Measurements from ENCODE around the gene KARS1. TPM values are rescaled to one million over a fixed set of nuclear protein-coding genes. Genes with fewer than 3 reads are reported as not detected.
A peak's percentile ranks its signal among the peaks of the same experiment; 100 is the strongest.

KARS1 gene
- total RNA-seq, 1 donor from 2014 or later: 144 TPM

DNA sequence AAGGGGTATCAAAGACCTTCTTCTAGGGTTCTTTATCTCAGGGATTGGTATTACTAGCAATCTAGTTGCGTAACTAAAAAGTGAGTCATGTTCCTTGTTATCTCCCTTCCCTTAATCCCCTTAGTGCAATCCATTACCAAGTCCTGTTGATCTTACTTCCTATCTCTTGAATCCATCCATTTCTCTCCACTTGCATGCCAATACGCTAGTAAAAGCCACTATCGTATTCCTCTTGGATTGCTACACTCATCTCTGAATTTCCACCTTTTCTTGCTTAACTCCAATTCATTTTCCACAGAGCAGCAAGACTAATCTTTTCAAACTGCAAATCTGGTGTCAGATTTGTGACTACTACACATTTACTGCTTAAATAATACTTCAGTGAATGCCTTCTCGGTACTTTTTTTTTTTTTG is 22.5 kb downstream of the KARS1 start:
- no peak for DNase-seq (ENCODE audit: low read depth in 2 of 2)

GRCh38 chr16:75622761-75623605 is 24.5 kb downstream of the KARS1 start, which contains the start of gene ADAT1:
Gene ADAT1, minus strand, starts transcription at chr16:75623281. Its CDS starts 2,482 bp downstream, at chr16:75620799.
- DNase-seq (ENCODE audit: low read depth in 2 of 2): peak; percentile 95 to 99

GRCh38 chr16:75621170-75621477 is 26.3 kb downstream of the KARS1 start:
- peak; percentile 36 to 60 for DNase-seq (ENCODE audit: low read depth in 2 of 2)

- no peak for DNase-seq (ENCODE audit: low read depth in 2 of 2)
Observed at GRCh38 chr16:75620326-75621169, 26.9 kb downstream of the KARS1 start.

DNA sequence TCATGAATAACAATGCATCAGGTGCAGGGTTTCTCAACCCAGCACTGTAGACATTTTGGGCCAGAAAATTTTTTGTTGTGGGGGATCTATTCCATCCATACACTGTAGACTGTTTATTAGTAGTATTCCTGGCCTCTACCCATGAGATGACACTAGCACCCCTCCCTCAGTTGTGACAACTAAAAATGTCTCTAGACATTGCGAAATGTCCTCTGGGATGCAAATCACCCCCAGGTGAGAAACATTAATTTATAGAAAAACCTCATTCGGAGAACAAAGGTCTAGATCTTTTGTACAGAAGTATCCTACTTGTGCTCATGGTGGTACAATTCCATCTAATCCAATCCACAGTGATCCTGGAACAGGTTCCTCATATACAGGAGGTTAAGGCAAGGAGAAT is 28.7 kb downstream of the KARS1 start:
- no peak for DNase-seq (ENCODE audit: low read depth in 2 of 2)

- DNase-seq (ENCODE audit: low read depth in 2 of 2): no peak
Observed at GRCh38 chr16:75617121-75617520, 30.3 kb downstream of the KARS1 start.

DNA sequence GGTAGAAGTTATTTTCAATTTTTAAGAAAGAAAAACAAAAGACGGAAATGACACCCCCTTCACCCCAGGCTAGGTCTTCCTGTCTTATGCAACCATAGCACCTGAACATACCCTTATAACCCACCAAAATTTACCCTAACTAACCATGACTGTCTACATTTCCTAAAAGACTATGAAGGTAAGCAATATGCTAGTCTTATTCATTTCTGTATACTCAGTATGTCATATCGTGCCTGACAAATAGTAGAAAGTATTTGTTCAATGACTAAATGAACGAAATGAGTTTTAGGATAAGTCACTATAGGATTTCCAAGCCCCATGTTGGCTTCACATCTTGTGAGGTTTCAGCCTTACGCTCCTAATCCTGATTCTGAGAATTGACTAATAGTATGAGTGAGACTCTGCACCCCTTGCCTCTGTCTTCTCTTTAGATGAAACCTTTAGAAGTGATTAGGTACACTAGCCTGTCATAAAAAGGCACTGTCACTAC is 30.9 kb downstream of the KARS1 start:
- DNase-seq (ENCODE audit: low read depth in 2 of 2): no peak

DNA sequence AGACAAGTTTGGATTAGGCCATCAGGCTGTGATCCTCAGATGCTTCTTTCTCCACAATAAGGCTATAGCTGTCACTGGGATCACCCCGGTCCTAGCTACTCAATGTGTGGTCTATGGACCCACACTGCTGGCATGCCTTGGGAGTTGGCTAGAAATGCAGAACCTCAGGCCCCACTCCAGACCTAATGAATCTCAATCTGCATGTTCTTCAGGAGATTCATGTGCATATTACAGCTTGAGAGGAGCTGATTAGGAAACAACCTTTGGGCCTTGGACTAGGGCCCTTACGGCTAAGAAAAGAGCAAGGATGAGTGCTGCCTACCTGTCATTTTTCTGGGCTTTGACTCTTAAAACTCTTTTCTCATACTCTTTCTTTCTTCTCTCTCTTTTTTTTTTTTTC is 31.8 kb downstream of the KARS1 start:
- DNase-seq (ENCODE audit: low read depth in 2 of 2): no peak

DNA sequence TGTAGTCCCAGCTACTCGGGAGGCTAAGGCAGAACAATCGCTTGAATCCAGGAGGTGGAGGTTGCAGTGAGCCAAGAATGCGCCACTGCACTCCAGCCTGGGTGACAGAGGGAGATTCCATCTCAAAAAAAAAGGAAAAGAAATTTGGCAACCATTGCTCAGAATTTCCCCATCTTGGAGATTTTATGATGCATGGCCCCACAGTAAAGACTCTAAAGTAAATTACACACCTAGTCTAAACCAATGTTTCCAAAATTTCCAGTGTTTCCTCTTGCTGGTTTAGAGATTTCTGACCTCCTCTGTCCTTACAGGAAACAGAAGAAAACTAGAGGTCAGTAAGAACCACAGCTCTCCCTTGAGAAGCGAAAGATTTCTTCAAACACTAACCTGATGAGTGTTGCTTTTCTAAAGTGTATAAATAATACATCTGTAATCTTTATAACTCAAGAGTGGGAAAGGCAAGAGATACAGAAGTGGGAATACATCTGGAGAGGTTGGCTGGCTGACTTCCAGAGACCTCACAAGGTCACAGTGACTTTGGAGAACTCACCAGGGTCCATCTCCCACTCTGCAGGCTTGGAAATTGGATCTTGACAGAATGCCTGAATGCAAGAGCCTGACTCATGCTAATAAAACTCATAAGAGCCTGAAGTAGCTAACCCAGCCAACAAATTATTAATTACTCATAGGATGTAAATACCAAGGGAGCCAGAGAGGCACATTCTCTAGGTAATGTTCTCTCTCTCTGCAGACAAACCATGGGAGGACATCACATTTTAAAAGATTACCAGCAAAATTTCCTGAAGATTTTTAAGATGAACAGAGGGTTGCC is 33.2 kb downstream of the KARS1 start:
- DNase-seq (ENCODE audit: low read depth in 2 of 2): no peak

GRCh38 chr16:75606507-75606906 is 41.0 kb downstream of the KARS1 start:
- no peak for DNase-seq (ENCODE audit: low read depth in 2 of 2)

DNA sequence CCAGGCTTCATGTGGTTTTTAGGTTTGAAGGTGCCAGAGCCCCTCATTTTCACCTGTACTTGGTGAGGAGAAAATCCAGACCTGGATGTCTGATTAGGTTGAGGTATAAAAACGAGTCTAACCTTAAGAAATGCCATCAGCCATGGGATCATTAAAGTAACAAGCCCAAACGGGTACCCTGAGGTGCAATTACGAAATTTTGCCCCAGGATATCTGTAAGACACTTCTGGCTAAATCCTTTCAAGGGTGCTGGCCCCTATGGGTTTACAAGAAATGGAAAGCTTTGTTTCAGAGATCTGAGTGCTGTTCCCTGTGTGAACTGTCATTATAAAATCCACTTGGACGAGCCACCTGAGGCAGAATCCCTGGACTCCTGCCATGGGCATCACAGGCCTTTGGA is 44.2 kb downstream of the KARS1 start:
- DNase-seq (ENCODE audit: low read depth in 2 of 2): no peak

DNA sequence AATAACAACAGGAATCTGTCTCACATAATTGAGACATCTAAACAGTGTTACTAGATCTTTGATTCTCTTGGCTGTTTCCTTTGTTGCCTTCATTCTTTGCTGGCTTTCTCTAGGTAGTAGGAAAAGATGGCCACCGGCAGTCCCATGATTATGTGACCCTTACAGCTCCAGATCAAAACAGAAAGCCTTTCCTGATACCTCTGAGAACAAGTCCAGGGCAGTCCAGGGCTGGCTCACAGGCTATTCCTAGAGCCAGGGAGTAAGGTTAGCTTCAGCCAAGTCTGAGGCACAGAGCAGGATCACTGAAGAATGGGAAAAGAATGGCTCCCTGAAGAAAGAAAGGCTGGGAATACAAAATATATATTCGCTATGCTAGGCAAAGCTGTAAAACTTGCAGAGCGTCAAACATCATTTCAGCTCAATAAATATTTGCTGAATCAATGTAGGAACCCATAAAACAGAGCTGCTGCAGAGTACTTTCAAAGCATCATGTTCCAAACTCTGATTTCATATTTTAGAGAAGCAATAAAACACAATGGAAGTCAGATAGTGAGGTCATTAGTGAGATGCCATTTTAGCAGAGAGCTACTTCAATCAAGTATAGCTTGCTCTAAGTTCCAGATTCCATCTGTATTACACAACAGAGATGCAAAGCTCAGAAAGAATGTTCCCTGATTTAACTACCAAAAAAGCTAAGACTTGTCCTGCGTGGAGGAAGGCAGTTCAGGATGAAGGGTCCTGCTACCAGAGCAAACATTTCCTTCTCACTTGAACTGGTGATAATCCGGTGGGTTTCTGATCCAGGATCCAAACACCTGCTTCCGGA is 47.8 kb downstream of the KARS1 start:
- no peak for DNase-seq (ENCODE audit: low read depth in 2 of 2)

GRCh38 chr16:75593825-75594820 is 53.3 kb downstream of the KARS1 start:
- DNase-seq (ENCODE audit: low read depth in 2 of 2): peak; percentile 90 to 93

DNA sequence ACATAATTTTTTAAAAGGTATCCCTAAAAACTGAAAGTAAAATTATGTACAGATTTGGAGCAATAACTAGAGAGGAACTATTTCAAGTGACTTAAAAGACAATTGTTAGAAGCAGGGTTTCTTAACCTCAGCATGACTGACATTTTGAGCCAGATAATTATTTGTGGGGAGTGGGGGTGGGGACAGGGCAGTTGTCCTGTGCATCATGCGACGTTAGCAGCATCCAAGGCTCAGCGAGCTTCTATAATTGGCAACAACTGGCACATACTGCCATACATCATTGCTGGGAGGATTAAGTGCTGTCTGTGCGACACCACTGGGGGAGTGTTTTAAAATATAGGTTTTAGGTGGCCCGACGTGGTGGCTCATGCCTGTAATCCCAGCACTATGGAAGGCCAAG is 54.2 kb downstream of the KARS1 start:
- no peak for DNase-seq (ENCODE audit: low read depth in 2 of 2)

DNA sequence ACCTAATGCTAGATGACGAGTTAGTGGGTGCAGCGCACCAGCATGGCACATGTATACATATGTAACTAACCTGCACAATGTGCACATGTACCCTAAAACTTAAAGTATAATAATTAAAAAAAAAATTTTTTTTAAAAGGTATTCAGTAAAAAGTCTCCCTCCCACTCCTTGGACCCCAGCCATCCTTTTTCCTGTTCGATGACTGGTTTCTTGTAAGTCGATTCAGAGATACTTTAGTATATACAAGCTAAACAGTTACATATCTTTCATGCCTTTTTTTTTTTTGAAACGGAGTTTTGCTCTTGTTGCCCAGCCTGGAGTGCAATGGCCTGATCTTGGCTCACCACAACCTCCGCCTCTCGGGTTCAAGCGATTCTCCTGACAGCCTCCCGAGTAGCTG is 55.5 kb downstream of the KARS1 start:
- peak in 1 of 2 donors; percentile 21 for DNase-seq (ENCODE audit: low read depth in 2 of 2)

GRCh38 chr16:75590920-75591843 is 56.3 kb downstream of the KARS1 start:
- DNase-seq (ENCODE audit: low read depth in 2 of 2): peak; percentile 71 to 77

GRCh38 chr16:75589306-75589705 is 58.2 kb downstream of the KARS1 start:
- DNase-seq (ENCODE audit: low read depth in 2 of 2): peak; percentile 23 to 81

DNA sequence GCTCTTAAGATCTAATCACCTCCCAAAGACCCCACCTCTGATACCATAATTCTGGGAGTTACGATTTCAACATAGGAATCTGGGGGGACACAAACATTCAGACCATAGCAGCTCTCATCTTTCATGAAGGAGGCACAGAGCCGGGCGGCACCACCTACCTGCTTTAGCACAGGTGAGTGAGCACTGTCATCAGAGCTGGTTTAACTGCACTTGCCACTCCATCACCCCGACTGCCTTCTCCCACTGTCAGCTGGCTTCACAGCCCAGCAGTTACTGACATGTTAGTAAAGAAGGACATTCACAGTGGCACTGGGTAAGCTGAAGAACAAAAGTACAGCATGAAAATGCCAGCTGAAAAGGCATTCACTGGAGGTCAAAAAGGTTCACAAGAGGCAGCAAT is 58.7 kb downstream of the KARS1 start:
- DNase-seq (ENCODE audit: low read depth in 2 of 2): no peak

Data from dermis microvascular lymphatic vessel endothelial cell (primary cell).